Activated T-helper 1 cell treated with Interleukin-2 at 50 U/mL for 16 hours (primary cell): Measurements from ENCODE around the gene LDB2.
"Not testable (repeated sequence)": the region's sequence is repeated elsewhere in the genome, so short reads cannot be mapped to it uniquely, and the experiment has no call there.

Source experiments
- DNase-seq: peaks from one replicate; pipeline ENCODE4 v3.0.0-alpha.2; 2020; ENCODE audit warnings: low read depth

LDB2 gene

GRCh38 chr4:16596267-16596666 is 302.2 kb downstream of the LDB2 start:
- DNase-seq, result no peak

GRCh38 chr4:16594128-16594527 is 304.3 kb downstream of the LDB2 start:
- no peak for DNase-seq

GRCh38 chr4:16593386-16593785 is 305.1 kb downstream of the LDB2 start:
- DNase-seq, result no peak

- DNase-seq, result no peak
Measured at GRCh38 chr4:16591272-16591826, 307.1 kb downstream of the LDB2 start.

- DNase-seq, result no peak
Measured at GRCh38 chr4:16590797-16591196, 307.6 kb downstream of the LDB2 start.

GRCh38 chr4:16588651-16589050 is 309.8 kb downstream of the LDB2 start:
- no peak for DNase-seq

GRCh38 chr4:16588149-16588548 is 310.3 kb downstream of the LDB2 start:
- no peak for DNase-seq

- no peak for DNase-seq
Measured at GRCh38 chr4:16585053-16585452, 313.4 kb downstream of the LDB2 start.

- DNase-seq, result no peak
Measured at GRCh38 chr4:16583764-16584163, 314.7 kb downstream of the LDB2 start.

GRCh38 chr4:16582526-16582925 is 315.9 kb downstream of the LDB2 start:
- DNase-seq, result no peak

- DNase-seq, result no peak
Measured at GRCh38 chr4:16582036-16582435, 316.4 kb downstream of the LDB2 start.

- no peak for DNase-seq
Measured at GRCh38 chr4:16581117-16581516, 317.3 kb downstream of the LDB2 start.

- DNase-seq, result no peak
Measured at GRCh38 chr4:16580514-16580913, 317.9 kb downstream of the LDB2 start.

- DNase-seq, result no peak
Measured at GRCh38 chr4:16579866-16580265, 318.6 kb downstream of the LDB2 start.

- DNase-seq, result no peak
Measured at GRCh38 chr4:16577177-16577576, 321.3 kb downstream of the LDB2 start.

GRCh38 chr4:16574981-16575380 is 323.5 kb downstream of the LDB2 start:
- no peak for DNase-seq

- DNase-seq, result no peak
Measured at GRCh38 chr4:16573739-16574138, 324.7 kb downstream of the LDB2 start.

- no peak for DNase-seq
Measured at GRCh38 chr4:16573206-16573605, 325.2 kb downstream of the LDB2 start.

- no peak for DNase-seq
Measured at GRCh38 chr4:16572631-16573030, 325.8 kb downstream of the LDB2 start.

GRCh38 chr4:16572161-16572560 is 326.3 kb downstream of the LDB2 start:
- DNase-seq, result no peak

GRCh38 chr4:16569790-16570189 is 328.7 kb downstream of the LDB2 start:
- no peak for DNase-seq

- DNase-seq, result not testable (repeated sequence)
Measured at GRCh38 chr4:16557316-16557715, 341.1 kb downstream of the LDB2 start.

- DNase-seq, result no peak
Measured at GRCh38 chr4:16555156-16555555, 343.3 kb downstream of the LDB2 start.

- no peak for DNase-seq
Measured at GRCh38 chr4:16550531-16550930, 347.9 kb downstream of the LDB2 start.

GRCh38 chr4:16545656-16546055 is 352.8 kb downstream of the LDB2 start:
- no peak for DNase-seq
